GM18909 (cell line): ENCODE data around the gene PHF21A.

Experiments used
- ATAC-seq: cut with Tn5 transposase; IDR thresholded peaks from one replicate; pipeline ENCODE4 v1.9.1; 2021; ENCODE audit warnings: mild to moderate bottlenecking; ENCODE audit not compliant: unreplicated experiment, poor library complexity

PHF21A gene

GRCh38 chr11:45926536-45927331 is 194.5 kb downstream of the PHF21A start:
- ATAC-seq: no peak

GRCh38 chr11:45926001-45926401 is 195.3 kb downstream of the PHF21A start:
- no peak for ATAC-seq

- no peak for ATAC-seq
Measured at GRCh38 chr11:45925550-45925949, 195.7 kb downstream of the PHF21A start.

- no peak for ATAC-seq
Measured at GRCh38 chr11:45924927-45925326, 196.3 kb downstream of the PHF21A start.

GRCh38 chr11:45924036-45924915 is 197.0 kb downstream of the PHF21A start:
- no peak for ATAC-seq

GRCh38 chr11:45922425-45923082 is 198.7 kb downstream of the PHF21A start, which contains the start of gene LARGE2:
LARGE2 (plus strand) TSS chr11:45922656; CDS start chr11:45922883, 227 bp downstream.
- ATAC-seq: no peak

- ATAC-seq: no peak
Measured at GRCh38 chr11:45921561-45922424, 199.5 kb downstream of the PHF21A start.

- no peak for ATAC-seq
Measured at GRCh38 chr11:45920531-45921477, 200.4 kb downstream of the PHF21A start.

GRCh38 chr11:45919806-45920530 is 201.3 kb downstream of the PHF21A start:
- ATAC-seq: no peak

- ATAC-seq: no peak
Measured at GRCh38 chr11:45918962-45919675, 202.1 kb downstream of the PHF21A start.

- ATAC-seq: peak; percentile 44
Measured at GRCh38 chr11:45918331-45918941, 202.8 kb downstream of the PHF21A start.

- ATAC-seq: peak; percentile 89
Measured at GRCh38 chr11:45917623-45918330, 203.5 kb downstream of the PHF21A start, which contains the start of gene PEX16. PEX16 (minus strand) TSS chr11:45917877; CDS start chr11:45917811, 66 bp downstream.

GRCh38 chr11:45917286-45917622 is 204.0 kb downstream of the PHF21A start:
- no peak for ATAC-seq

- no peak for ATAC-seq
Measured at GRCh38 chr11:45915446-45915845, 205.8 kb downstream of the PHF21A start.

GRCh38 chr11:45913942-45914635 is 207.2 kb downstream of the PHF21A start:
- no peak for ATAC-seq

- no peak for ATAC-seq
Measured at GRCh38 chr11:45913514-45913913, 207.7 kb downstream of the PHF21A start.
